BLaER1 treated with 17β-estradiol and CSF1 and Interleukin-3, amounts not matched to agents 10 nM and 100 nM (cell line): ENCODE results near the gene PARD3B.

Experiments used
- H3K27ac ChIP-seq, 11 experiments: shearing (Covaris generic); formaldehyde crosslinking; 2 replicates each; pipeline ENCODE4 v1.8.1; 2022
- H3K27me3 ChIP-seq, 11 experiments: shearing (Covaris generic); formaldehyde crosslinking; 2 replicates each; pipeline ENCODE4 v1.8.1; 2022
- H3K36me3 ChIP-seq, 11 experiments: shearing (Covaris generic); formaldehyde crosslinking; 2 replicates each; pipeline ENCODE4 v1.8.1; 2022
- H3K4me1 ChIP-seq, 10 experiments: shearing (Covaris generic); formaldehyde crosslinking; 2 replicates each; pipeline ENCODE4 v1.8.1; 2022
- H3K4me2 ChIP-seq, 11 experiments: shearing (Covaris generic); formaldehyde crosslinking; 2 replicates each; pipeline ENCODE4 v1.8.1; 2022
- H3K4me3 ChIP-seq, 10 experiments: shearing (Covaris generic); formaldehyde crosslinking; 2 replicates each; pipeline ENCODE4 v1.8.1; 2022
- H3K9ac ChIP-seq, 11 experiments: shearing (Covaris generic); formaldehyde crosslinking; 2 replicates each; pipeline ENCODE4 v1.8.1; 2022
- H3K9me3 ChIP-seq, 11 experiments: shearing (Covaris generic); formaldehyde crosslinking; replicated peaks in 1 of 11; 2 replicates each; pipeline ENCODE4 v1.8.1; 2022
- H4K20me1 ChIP-seq, 11 experiments: shearing (Covaris generic); formaldehyde crosslinking; 2 replicates each; pipeline ENCODE4 v1.8.1; 2022
- Cebpa-rat ChIP-seq, 11 experiments: shearing (Covaris generic); IDR thresholded peaks; 2 replicates each; pipeline ENCODE4 v1.8.1; 2022

Gene PARD3B

GRCh38 chr2:204870053-204870452, 324.8 kb downstream of the PARD3B start:
- no peaks in the 10 kb centered on the region for H4K20me1 ChIP-seq
- H3K4me2 ChIP-seq: no peak overlapping the region
- peaks cover 0 to 15% (median 1%) of the 10 kb centered on the region in 10 experiments; a peak in 8 of 20 replicates for H3K4me1 ChIP-seq
- TF ChIP-seq Cebpa-rat (IDR thresholded peaks at IDR 0.05): no peak
- H3K27me3 ChIP-seq: no peaks in the 10 kb centered on the region
- no peaks in the 10 kb centered on the region; a peak in 1 of 22 replicates for H3K9me3 ChIP-seq
- H3K4me3 ChIP-seq: no peak overlapping the region
- no peaks in the 10 kb centered on the region for H3K36me3 ChIP-seq
- H3K27ac ChIP-seq: no peak overlapping the region
- no peak overlapping the region for H3K9ac ChIP-seq

DNA sequence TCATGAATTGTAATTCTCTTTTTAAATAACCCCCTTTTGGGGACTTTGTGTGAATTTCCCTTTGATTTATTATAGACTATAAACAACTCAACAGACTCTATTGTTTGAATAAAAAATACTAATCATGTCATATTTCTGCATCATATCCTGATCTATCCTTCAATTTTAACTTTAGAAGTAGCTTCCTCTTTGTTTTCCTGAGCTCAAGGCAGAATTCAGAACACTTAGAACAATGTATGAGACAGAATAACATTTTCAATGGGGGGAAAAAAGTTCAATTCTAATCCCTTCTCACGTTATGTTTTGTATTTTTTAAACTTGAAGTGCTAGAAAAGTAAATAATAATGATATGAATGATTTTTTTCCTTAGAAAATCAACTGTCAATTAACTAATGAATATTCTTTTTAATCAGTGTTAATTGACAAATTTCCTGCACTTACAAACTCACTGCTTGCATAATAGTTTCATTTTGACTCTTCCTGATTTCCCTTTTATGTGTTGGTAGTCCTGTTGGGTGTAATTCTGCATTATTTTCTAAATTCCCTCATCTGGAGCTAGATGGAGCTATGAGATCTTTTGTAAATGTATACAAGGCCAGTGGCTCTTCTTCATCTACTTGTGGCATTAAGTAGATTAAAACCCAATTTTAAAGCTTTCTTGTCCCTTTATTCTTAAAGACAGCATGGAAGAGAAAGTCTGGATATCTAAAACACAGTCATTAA, 326.1 kb downstream of the PARD3B start:
- Histone ChIP-seq H3K9me3 (no peaks in the 10 kb centered on the region), H3K4me3 (no peak overlapping the region), H3K4me1 (peaks cover 0 to 15% (median 1%) of the 10 kb centered on the region in 10 experiments; a peak in 8 of 20 replicates), H3K27ac (peak overlapping the region in 8 of 11 experiments; percentile 10 to 58 (median 45); a peak in 10 of 22 replicates), H3K9ac (no peak overlapping the region), H3K27me3 (no peaks in the 10 kb centered on the region), H3K4me2 (peak overlapping the region in 7 of 11 experiments; percentile 4 to 56 (median 9); a peak in 8 of 22 replicates), H4K20me1 (no peaks in the 10 kb centered on the region), H3K36me3 (no peaks in the 10 kb centered on the region)
- peak in 1 of 11 experiments; percentile 31; a peak in 1 of 22 replicates for TF ChIP-seq Cebpa-rat (IDR thresholded peaks at IDR 0.05)

GRCh38 chr2:204876311-204876710, 331.0 kb downstream of the PARD3B start:
- H4K20me1 ChIP-seq: no peaks in the 10 kb centered on the region
- no peak overlapping the region for H3K9ac ChIP-seq
- H3K4me3 ChIP-seq: no peak overlapping the region
- no peaks in the 10 kb centered on the region for H3K36me3 ChIP-seq
- TF ChIP-seq Cebpa-rat (IDR thresholded peaks at IDR 0.05): no peak
- no peak overlapping the region for H3K27ac ChIP-seq
- H3K4me2 ChIP-seq: no peak overlapping the region
- peaks cover 0 to 6% (median under 1%) of the 10 kb centered on the region in 10 experiments; a peak in 7 of 20 replicates for H3K4me1 ChIP-seq
- H3K9me3 ChIP-seq: no peaks in the 10 kb centered on the region
- H3K27me3 ChIP-seq: no peaks in the 10 kb centered on the region

DNA sequence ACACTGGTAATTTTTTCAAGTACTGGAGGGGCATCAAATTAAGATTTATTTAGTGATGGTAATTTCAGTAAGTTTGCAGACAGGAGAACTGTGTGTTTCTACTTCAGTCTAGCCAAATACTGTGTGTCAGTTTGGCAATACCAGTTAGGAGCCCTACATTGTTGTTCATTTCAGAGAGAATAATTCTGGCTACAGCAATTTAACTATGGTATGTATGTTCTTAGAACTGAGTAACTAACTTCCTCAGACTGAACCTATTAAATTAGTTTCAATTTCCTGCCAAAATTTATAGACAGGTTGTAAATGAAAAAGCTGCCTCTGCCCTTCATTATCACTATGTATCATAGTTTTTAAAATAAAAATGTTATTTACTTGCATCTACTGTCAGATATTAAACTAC, 332.4 kb downstream of the PARD3B start:
- Histone ChIP-seq H3K9ac (no peak overlapping the region), H3K27ac (no peak overlapping the region), H3K4me1 (no peaks in the 10 kb centered on the region), H3K27me3 (no peaks in the 10 kb centered on the region), H3K4me3 (no peak overlapping the region), H3K36me3 (no peaks in the 10 kb centered on the region), H3K9me3 (no peaks in the 10 kb centered on the region), H3K4me2 (no peak overlapping the region), H4K20me1 (no peaks in the 10 kb centered on the region)
- TF ChIP-seq Cebpa-rat (IDR thresholded peaks at IDR 0.05): no peak

DNA sequence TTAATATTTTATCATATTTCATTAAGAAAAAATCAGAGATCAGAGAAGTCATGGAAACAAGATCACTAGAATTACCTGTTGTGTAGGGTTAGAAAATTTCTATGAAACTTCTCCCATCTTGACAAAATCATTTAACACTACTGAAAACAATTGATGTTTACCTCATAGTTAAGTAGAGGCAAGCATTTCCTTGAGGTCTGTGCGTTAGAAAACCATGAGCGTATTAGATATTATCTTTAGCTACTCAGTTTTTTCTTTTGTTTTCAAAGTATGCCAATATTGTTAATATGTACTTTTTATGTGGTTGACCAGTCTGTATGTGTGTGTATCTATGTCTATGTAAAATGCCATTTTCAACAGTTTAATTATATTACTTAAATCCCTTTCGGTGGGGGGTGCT, 335.7 kb downstream of the PARD3B start:
- H3K27me3 ChIP-seq: no peaks in the 10 kb centered on the region

DNA sequence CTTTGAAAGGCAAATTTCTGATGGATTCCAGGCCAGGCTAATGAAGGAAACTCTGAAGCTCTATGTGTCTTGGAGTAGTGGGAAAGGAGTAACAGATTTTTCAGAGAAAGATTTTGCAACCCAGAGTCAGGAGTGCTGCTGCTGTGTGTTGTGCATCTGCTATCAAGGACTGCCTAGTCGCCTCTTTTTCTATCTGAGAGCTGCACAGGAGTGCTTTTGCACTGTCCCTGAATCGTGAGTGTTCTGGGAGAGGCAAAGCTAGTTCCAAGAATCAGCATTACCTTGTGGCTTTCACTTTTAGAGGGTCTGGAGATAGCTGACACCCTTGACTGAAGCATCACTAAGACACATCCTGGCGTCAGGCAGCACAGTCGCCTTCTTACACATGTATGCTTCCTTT, 336.4 kb downstream of the PARD3B start:
- Histone ChIP-seq H4K20me1 (no peaks in the 10 kb centered on the region), H3K27ac (no peak overlapping the region), H3K9me3 (peaks cover 0 to 3% (median 0%) of the 10 kb centered on the region in 11 experiments; a peak in 1 of 22 replicates), H3K4me2 (no peak overlapping the region), H3K36me3 (no peaks in the 10 kb centered on the region), H3K27me3 (no peaks in the 10 kb centered on the region), H3K4me1 (no peaks in the 10 kb centered on the region), H3K4me3 (no peak overlapping the region), H3K9ac (no peak overlapping the region)
- TF ChIP-seq Cebpa-rat (IDR thresholded peaks at IDR 0.05): no peak

More for the DNA sequence above, 335.7 kb downstream of the PARD3B start:
- H3K4me2 ChIP-seq: no peak overlapping the region
- no peaks in the 10 kb centered on the region for H3K4me1 ChIP-seq
- no peak overlapping the region for H3K27ac ChIP-seq
- H3K9me3 ChIP-seq: peaks cover 0 to 3% (median 0%) of the 10 kb centered on the region in 11 experiments; a peak in 1 of 22 replicates
- H4K20me1 ChIP-seq: no peaks in the 10 kb centered on the region
- TF ChIP-seq Cebpa-rat (IDR thresholded peaks at IDR 0.05): no peak
- no peak overlapping the region for H3K4me3 ChIP-seq
- H3K9ac ChIP-seq: no peak overlapping the region
- H3K36me3 ChIP-seq: no peaks in the 10 kb centered on the region

- Histone ChIP-seq H4K20me1 (no peaks in the 10 kb centered on the region), H3K9ac (no peak overlapping the region), H3K4me2 (no peak overlapping the region), H3K4me3 (no peak overlapping the region), H3K27ac (no peak overlapping the region), H3K27me3 (no peaks in the 10 kb centered on the region), H3K4me1 (no peaks in the 10 kb centered on the region), H3K9me3 (peaks cover 0 to 3% (median 0%) of the 10 kb centered on the region in 11 experiments; a peak in 1 of 22 replicates), H3K36me3 (no peaks in the 10 kb centered on the region)
- no peak for TF ChIP-seq Cebpa-rat (IDR thresholded peaks at IDR 0.05)
Measured at GRCh38 chr2:204885747-204886146, 340.5 kb downstream of the PARD3B start.

GRCh38 chr2:204886713-204887112, 341.4 kb downstream of the PARD3B start:
- Histone ChIP-seq H3K4me1 (no peaks in the 10 kb centered on the region), H4K20me1 (no peaks in the 10 kb centered on the region), H3K27me3 (no peaks in the 10 kb centered on the region), H3K9ac (no peak overlapping the region), H3K27ac (no peak overlapping the region), H3K9me3 (peaks cover 0 to 3% (median 0%) of the 10 kb centered on the region in 11 experiments; a peak in 1 of 22 replicates), H3K4me3 (no peak overlapping the region), H3K36me3 (no peaks in the 10 kb centered on the region), H3K4me2 (no peak overlapping the region)
- TF ChIP-seq Cebpa-rat (IDR thresholded peaks at IDR 0.05): no peak

GRCh38 chr2:204888222-204888621, 342.9 kb downstream of the PARD3B start:
- no peaks in the 10 kb centered on the region for H3K27me3 ChIP-seq
- H3K4me2 ChIP-seq: no peak overlapping the region
- no peak overlapping the region for H3K4me3 ChIP-seq
- no peak for TF ChIP-seq Cebpa-rat (IDR thresholded peaks at IDR 0.05)
- H3K36me3 ChIP-seq: no peaks in the 10 kb centered on the region
- no peak overlapping the region for H3K9ac ChIP-seq
- H3K9me3 ChIP-seq: peaks cover 0 to 3% (median 0%) of the 10 kb centered on the region in 11 experiments; a peak in 1 of 22 replicates
- H3K27ac ChIP-seq: no peak overlapping the region
- no peaks in the 10 kb centered on the region for H3K4me1 ChIP-seq
- no peaks in the 10 kb centered on the region for H4K20me1 ChIP-seq

DNA sequence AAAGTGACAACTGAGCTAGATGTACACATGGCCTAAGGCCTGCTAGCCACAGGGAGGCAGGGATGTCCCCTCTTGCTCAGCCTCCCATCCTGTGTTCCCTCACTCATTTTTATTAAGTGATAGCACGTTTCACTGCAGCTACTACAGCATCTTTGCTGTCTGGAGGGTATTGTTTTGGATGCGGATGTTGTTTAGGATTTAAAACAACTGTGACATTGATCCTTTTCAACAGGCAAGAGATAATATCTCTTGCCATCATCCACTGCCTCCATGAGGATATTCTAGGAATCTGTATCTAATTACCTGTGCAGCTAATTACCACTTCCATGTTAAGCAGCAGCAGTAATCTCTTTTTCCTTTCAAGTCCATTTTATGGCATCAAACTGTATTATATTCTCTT, 345.4 kb downstream of the PARD3B start:
- Histone ChIP-seq H3K36me3 (no peaks in the 10 kb centered on the region), H3K9me3 (no peaks in the 10 kb centered on the region)

More for the DNA sequence above, 345.4 kb downstream of the PARD3B start:
- Histone ChIP-seq H3K4me3 (no peak overlapping the region), H4K20me1 (no peaks in the 10 kb centered on the region), H3K4me2 (no peak overlapping the region), H3K27me3 (no peaks in the 10 kb centered on the region), H3K27ac (no peak overlapping the region), H3K4me1 (peaks cover 0 to 6% (median 0%) of the 10 kb centered on the region in 10 experiments; a peak in 1 of 20 replicates), H3K9ac (no peak overlapping the region)
- no peak for TF ChIP-seq Cebpa-rat (IDR thresholded peaks at IDR 0.05)
